B cell (primary cell): ENCODE data around the gene KRTAP29-1.

ENCODE experiments used
- EZH2 ChIP-seq: IDR thresholded peaks from 2 replicates; pipeline ENCODE4 v1.6.1; 2012; ENCODE audit warnings: borderline replicate concordance, low read depth, mild to moderate bottlenecking, moderate library complexity, low read length; ENCODE audit not compliant: insufficient read depth, poor library complexity, severe bottlenecking
- TF ChIP-seq, protein P1 (sequence below): fragments of 200-600 bp; IDR thresholded peaks from one replicate; pipeline ENCODE4 v1.8.0; 2022; ENCODE audit warnings: antibody characterized with exemption, mild to moderate bottlenecking

DNA sequence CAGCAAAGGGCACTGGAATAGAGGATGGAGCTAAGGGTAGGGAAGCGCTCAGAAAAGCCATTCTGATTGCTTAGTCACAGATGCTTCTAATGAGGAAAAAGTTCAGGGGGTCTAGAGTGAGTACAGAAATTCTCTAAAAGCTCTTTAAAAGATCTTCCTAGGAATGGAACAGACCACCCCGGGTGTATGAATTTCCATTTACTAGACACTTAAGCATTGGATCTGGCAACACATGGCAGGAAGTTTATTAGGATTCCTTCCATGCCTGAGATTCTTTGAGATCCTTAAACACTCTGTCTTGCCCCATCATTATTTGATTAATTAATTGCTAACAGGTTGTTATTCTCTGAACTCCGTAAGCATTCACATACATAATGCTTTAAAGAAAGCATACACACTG lies 18.6 kb downstream of the KRTAP29-1 start:
- TF ChIP-seq, protein P1, sequence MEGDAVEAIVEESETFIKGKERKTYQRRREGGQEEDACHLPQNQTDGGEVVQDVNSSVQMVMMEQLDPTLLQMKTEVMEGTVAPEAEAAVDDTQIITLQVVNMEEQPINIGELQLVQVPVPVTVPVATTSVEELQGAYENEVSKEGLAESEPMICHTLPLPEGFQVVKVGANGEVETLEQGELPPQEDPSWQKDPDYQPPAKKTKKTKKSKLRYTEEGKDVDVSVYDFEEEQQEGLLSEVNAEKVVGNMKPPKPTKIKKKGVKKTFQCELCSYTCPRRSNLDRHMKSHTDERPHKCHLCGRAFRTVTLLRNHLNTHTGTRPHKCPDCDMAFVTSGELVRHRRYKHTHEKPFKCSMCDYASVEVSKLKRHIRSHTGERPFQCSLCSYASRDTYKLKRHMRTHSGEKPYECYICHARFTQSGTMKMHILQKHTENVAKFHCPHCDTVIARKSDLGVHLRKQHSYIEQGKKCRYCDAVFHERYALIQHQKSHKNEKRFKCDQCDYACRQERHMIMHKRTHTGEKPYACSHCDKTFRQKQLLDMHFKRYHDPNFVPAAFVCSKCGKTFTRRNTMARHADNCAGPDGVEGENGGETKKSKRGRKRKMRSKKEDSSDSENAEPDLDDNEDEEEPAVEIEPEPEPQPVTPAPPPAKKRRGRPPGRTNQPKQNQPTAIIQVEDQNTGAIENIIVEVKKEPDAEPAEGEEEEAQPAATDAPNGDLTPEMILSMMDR: no peak
- no peak for TF ChIP-seq EZH2
